CD4-positive, alpha-beta memory T cell (primary cell): ENCODE measurements around the gene GNB3. TPM values are rescaled to one million over a fixed set of nuclear protein-coding genes. Genes with fewer than 3 reads are reported as not detected.
A peak's percentile ranks its signal among the peaks of the same experiment; 100 is the strongest.

Experiments used
- CTCF ChIA-PET: fragments of 350-600 bp; sonication (Branson Sonifier 250); formaldehyde crosslinking; loops from one replicate; lab custom pipeline; 2021; ENCODE audit warnings: inconsistent platforms; ENCODE audit not compliant: partially characterized antibody; lab: Charles Lee
- POLR2A ChIA-PET: fragments of 350-600 bp; sonication (Branson Sonifier 250); formaldehyde crosslinking; loops from one replicate; lab custom pipeline; 2021; ENCODE audit not compliant: partially characterized antibody; lab: Charles Lee
- DNase-seq, 5 donors: peaks; one replicate each; pipeline versions ENCODE4 v3.0.0 to v3.0.0-alpha.2; 2020 to 2022; ENCODE audit warnings: mixed read lengths in 1 of 5
- H3K27ac ChIP-seq: one replicate; pipeline ENCODE4 v1.7.0; 2013; ENCODE audit warnings: low read depth, low read length
- H3K27me3 ChIP-seq: 2 replicates; pipeline ENCODE4 v1.7.0; 2013; ENCODE audit warnings: mild to moderate bottlenecking, low read length, moderate library complexity; ENCODE audit not compliant: insufficient read depth
- H3K36me3 ChIP-seq: 2 replicates; pipeline ENCODE4 v1.7.0; 2013; ENCODE audit warnings: mild to moderate bottlenecking, low read length, moderate library complexity; ENCODE audit not compliant: insufficient read depth
- H3K4me1 ChIP-seq: 2 replicates; pipeline ENCODE4 v1.7.0; 2013; ENCODE audit warnings: mild to moderate bottlenecking, low read length, moderate library complexity; ENCODE audit not compliant: insufficient read depth
- H3K4me3 ChIP-seq, 2 donors: one replicate each; pipeline ENCODE4 v1.7.0; 2013; ENCODE audit warnings: low read length in 2 of 2, mild to moderate bottlenecking in 1 of 2
- H3K9me3 ChIP-seq, 2 donors: one replicate each; pipeline ENCODE4 v1.7.0; 2013; ENCODE audit warnings: low read length in 2 of 2, control low read depth in 1 of 2; ENCODE audit not compliant: control insufficient read depth in 1 of 2
- H3K27ac Mint-ChIP-seq, 7 donors: one replicate each; pipeline ENCODE4 v1.8.0; 2020 to 2021; ENCODE audit warnings: mixed read lengths in 7 of 7, mild to moderate bottlenecking in 6 of 7, inconsistent platforms in 3 of 7, moderate library complexity in 3 of 7
- H3K27me3 Mint-ChIP-seq, 2 donors: one replicate each; pipeline ENCODE4 v1.8.0; 2020 to 2021; ENCODE audit warnings: mixed read lengths in 2 of 2
- H3K36me3 Mint-ChIP-seq, 2 donors: one replicate each; pipeline ENCODE4 v1.8.0; 2020 to 2021; ENCODE audit warnings: mixed read lengths in 2 of 2, inconsistent platforms in 1 of 2, mild to moderate bottlenecking in 1 of 2
- H3K4me1 Mint-ChIP-seq, 4 donors: one replicate each; pipeline ENCODE4 v1.8.0; 2020 to 2021; ENCODE audit warnings: mixed read lengths in 4 of 4, mild to moderate bottlenecking in 1 of 4
- H3K4me3 Mint-ChIP-seq, 8 donors: one replicate each; pipeline ENCODE4 v1.8.0; 2020 to 2021; ENCODE audit warnings: mixed read lengths in 8 of 8, mild to moderate bottlenecking in 7 of 8, moderate library complexity in 6 of 8, inconsistent platforms in 3 of 8
- H3K9me3 Mint-ChIP-seq, 8 donors: one replicate each; pipeline ENCODE4 v1.8.0; 2020 to 2021; ENCODE audit warnings: mixed read lengths in 8 of 8, mild to moderate bottlenecking in 5 of 8, inconsistent platforms in 3 of 8, moderate library complexity in 1 of 8
- intact Hi-C: fragments of 100-400 bp; cut with micrococcal nuclease; formaldehyde crosslinking; loops from one replicate; pipeline ENCODE4 v1.15.1; 2023
- polyA plus RNA-seq, 2 donors: library from polyadenylated mRNA; unstranded; fragments of 300-500 nt; fragmentation: Illumina TruSeq; gene quantifications; one replicate each; pipeline ENCODE4 v1.2.3, GENCODE V29; 2021
- total RNA-seq, 2 experiments: library from RNA; stranded (reverse); gene quantifications; one replicate each; pipeline ENCODE4 v1.2.3, GENCODE V29; 2021

The GNB3 gene
- total and polyA plus RNA-seq, 4 experiments from 2014 or later, result 5.1 to 5.2 TPM; not detected in 2

GRCh38 chr12:6830286-6830890 is 10.3 kb upstream of the GNB3 start:
- Mint-ChIP-seq H3K4me3 (peak overlapping the region in 7 of 8 donors; percentile 25 to 63 (median 48)), H3K27ac (peak overlapping the region in 1 of 7 donors; percentile 66), H3K4me1 (peaks cover 10 to 28% (median 17%) of the 10 kb centered on the region in 4 donors), H3K27me3 (peaks cover 8 to 20% of the 10 kb centered on the region in 2 donors), H3K36me3 (no peaks in the 10 kb centered on the region), H3K9me3 (no peaks in the 10 kb centered on the region)
- H3K27me3 ChIP-seq, result peaks cover 10% of the 10 kb centered on the region
- ChIA-PET CTCF (interaction anchor here (0.6 to 18.9 kb wide), 8 partner anchors 8 to 202 kb away, joined by 3 to 303 read pairs (median 7); partner anchors contain the start of genes CD4, LAG3, MLF2 and PTMS), POLR2A (interaction anchor here (0.8 to 3.6 kb wide), 5 partner anchors 10 to 107 kb away, joined by 3 to 19 read pairs (median 10); partner anchors contain the start of genes CD4, CDCA3, COPS7A and GNB3)
- no peaks in the 10 kb centered on the region for H3K36me3 ChIP-seq
- H3K9me3 ChIP-seq, result no peaks in the 10 kb centered on the region
- no peak overlapping the region for H3K27ac ChIP-seq
- intact Hi-C loops, result no loop called here
- H3K4me3 ChIP-seq, result no peak overlapping the region
- DNase-seq, result no peak
- H3K4me1 ChIP-seq, result peaks cover 26% of the 10 kb centered on the region

- H3K4me1 Mint-ChIP-seq, result peaks cover 8 to 23% (median 16%) of the 10 kb centered on the region in 4 donors
- H3K27ac Mint-ChIP-seq, result peak overlapping the region in 1 of 7 donors; percentile 50
- Histone ChIP-seq H3K27me3 (peaks cover 10% of the 10 kb centered on the region), H3K4me1 (peaks cover 24% of the 10 kb centered on the region), H3K27ac (no peak overlapping the region), H3K4me3 (no peak overlapping the region), H3K9me3 (no peaks in the 10 kb centered on the region), H3K36me3 (no peaks in the 10 kb centered on the region)
- peak overlapping the region in 3 of 8 donors; percentile 29 to 48 (median 47) for H3K4me3 Mint-ChIP-seq
- H3K36me3 Mint-ChIP-seq, result no peaks in the 10 kb centered on the region
- H3K27me3 Mint-ChIP-seq, result peaks cover 6 to 14% of the 10 kb centered on the region in 2 donors
- ChIA-PET CTCF (interaction anchor here (1.2 to 18.9 kb wide), 6 partner anchors 8 to 78 kb away, joined by 4 to 303 read pairs (median 32); partner anchors contain the start of genes CD4, GPR162, LAG3 and MLF2), POLR2A (no interaction called here)
- H3K9me3 Mint-ChIP-seq, result no peaks in the 10 kb centered on the region
- DNase-seq, result no peak
- intact Hi-C loops, result no loop called here
Measured at GRCh38 chr12:6830999-6831398, 9.7 kb upstream of the GNB3 start.

GRCh38 chr12:6831450-6831995 is 9.2 kb upstream of the GNB3 start:
- H3K4me1 ChIP-seq, result peaks cover 27% of the 10 kb centered on the region
- ChIA-PET CTCF (interaction anchor here (1.2 to 18.9 kb wide), 8 partner anchors 7 to 212 kb away, joined by 3 to 303 read pairs (median 7); partner anchors contain the start of genes CD4, GPR162, LAG3 and MLF2), POLR2A (no interaction called here)
- Mint-ChIP-seq H3K36me3 (no peaks in the 10 kb centered on the region), H3K4me3 (peak overlapping the region in 1 of 8 donors; percentile 43), H3K27ac (peak overlapping the region in 2 of 7 donors; percentile 36 to 50), H3K9me3 (no peaks in the 10 kb centered on the region), H3K4me1 (peaks cover 8 to 23% (median 16%) of the 10 kb centered on the region in 4 donors), H3K27me3 (peaks cover 5 to 14% of the 10 kb centered on the region in 2 donors)
- no peak overlapping the region for H3K27ac ChIP-seq
- no peak for DNase-seq
- intact Hi-C loops, result no loop called here
- H3K9me3 ChIP-seq, result no peaks in the 10 kb centered on the region
- peaks cover 10% of the 10 kb centered on the region for H3K27me3 ChIP-seq
- no peak overlapping the region for H3K4me3 ChIP-seq
- no peaks in the 10 kb centered on the region for H3K36me3 ChIP-seq

DNA sequence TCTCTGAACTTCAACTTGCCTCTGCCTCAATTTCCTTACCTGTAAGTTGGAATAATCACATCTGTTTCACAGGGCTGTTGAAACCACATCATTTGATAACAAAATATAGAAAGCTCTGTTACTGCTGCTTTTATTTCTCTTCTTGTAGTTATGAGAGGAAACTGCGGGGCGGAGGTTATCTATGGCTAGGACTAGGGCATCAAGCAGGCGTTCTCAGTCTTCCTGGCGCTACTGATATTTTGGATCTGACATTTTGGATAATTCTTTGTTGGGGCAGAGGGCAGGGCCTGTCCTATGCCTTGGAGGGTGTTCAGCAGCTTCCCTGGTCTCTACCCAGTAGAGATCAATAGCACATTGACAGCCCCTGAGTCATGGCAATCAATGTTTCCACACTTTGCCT is 8.6 kb upstream of the GNB3 start:
- H3K4me3 ChIP-seq, result no peak overlapping the region
- Mint-ChIP-seq H3K27ac (no peak overlapping the region), H3K4me3 (peak overlapping the region in 1 of 8 donors; percentile 43), H3K4me1 (peaks cover 8 to 23% (median 15%) of the 10 kb centered on the region in 4 donors), H3K9me3 (no peaks in the 10 kb centered on the region), H3K27me3 (peaks cover 3 to 14% of the 10 kb centered on the region in 2 donors), H3K36me3 (no peaks in the 10 kb centered on the region)
- intact Hi-C loops, result no loop called here
- H3K27ac ChIP-seq, result no peak overlapping the region
- ChIA-PET CTCF (interaction anchor here (1.0 to 18.9 kb wide), 8 partner anchors 9 to 213 kb away, joined by 3 to 303 read pairs (median 6); partner anchors contain the start of genes CD4, GPR162, LAG3 and MLF2), POLR2A (interaction anchor here (1.3 kb wide), 1 partner anchor 69 kb away, joined by 3 read pairs; no protein-coding TSS in a partner anchor)
- no peaks in the 10 kb centered on the region for H3K36me3 ChIP-seq
- no peaks in the 10 kb centered on the region for H3K9me3 ChIP-seq
- no peak for DNase-seq
- H3K27me3 ChIP-seq, result peaks cover 10% of the 10 kb centered on the region
- H3K4me1 ChIP-seq, result peaks cover 25% of the 10 kb centered on the region

- Histone ChIP-seq H3K36me3 (no peaks in the 10 kb centered on the region), H3K9me3 (no peaks in the 10 kb centered on the region), H3K27ac (no peak overlapping the region), H3K27me3 (peaks cover 8% of the 10 kb centered on the region), H3K4me3 (no peak overlapping the region), H3K4me1 (peaks cover 16% of the 10 kb centered on the region)
- peak overlapping the region in 1 of 8 donors; percentile 25 for H3K4me3 Mint-ChIP-seq
- H3K27ac Mint-ChIP-seq, result no peak overlapping the region
- POLR2A ChIA-PET, result interaction anchor here (1.2 to 1.8 kb wide), 3 partner anchors 10 to 70 kb away, joined by 3 to 7 read pairs (median 5); partner anchors contain the start of genes CDCA3 and USP5
- H3K9me3 Mint-ChIP-seq, result no peaks in the 10 kb centered on the region
- no peak for DNase-seq
- H3K27me3 Mint-ChIP-seq, result peaks cover 1 to 8% of the 10 kb centered on the region in 2 donors
- intact Hi-C loops, result no loop called here
- CTCF ChIA-PET, result interaction anchor here (1.0 to 18.9 kb wide), 12 partner anchors 9 to 353 kb away, joined by 3 to 303 read pairs (median 7); partner anchors contain the start of genes CD4, CDCA3, GPR162 and LAG3
- peaks cover 2 to 12% (median 7%) of the 10 kb centered on the region in 4 donors for H3K4me1 Mint-ChIP-seq
- no peaks in the 10 kb centered on the region for H3K36me3 Mint-ChIP-seq
Measured at GRCh38 chr12:6833189-6833890, 7.4 kb upstream of the GNB3 start.

DNA sequence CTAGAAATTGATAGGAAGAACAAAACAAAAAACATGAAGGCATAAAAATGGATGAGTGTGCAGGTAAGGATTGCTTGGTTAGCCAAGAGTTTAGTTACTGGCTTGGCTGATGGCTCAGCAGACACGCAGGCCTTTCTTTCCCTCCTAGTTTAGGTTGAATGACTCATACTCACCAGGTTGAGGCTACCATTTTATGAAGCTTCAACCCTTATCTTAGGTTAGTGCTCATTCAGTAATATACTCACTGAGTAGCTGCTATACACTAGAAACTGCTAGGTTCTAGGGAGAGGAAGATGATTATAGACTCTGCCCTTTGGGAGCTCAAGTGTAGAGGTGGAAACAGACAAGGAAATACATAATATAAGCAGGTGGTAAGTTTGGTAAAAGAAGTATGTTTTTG is 6.5 kb upstream of the GNB3 start:
- DNase-seq, result no peak
- intact Hi-C loops, result loop anchor here (2.0 kb wide), 1 partner anchor 17 kb away; the partner anchor contains the start of gene CDCA3
- no peak overlapping the region for H3K4me3 ChIP-seq
- H3K36me3 ChIP-seq, result no peaks in the 10 kb centered on the region
- Mint-ChIP-seq H3K4me1 (peaks cover 2 to 8% (median 4%) of the 10 kb centered on the region in 4 donors), H3K36me3 (no peaks in the 10 kb centered on the region), H3K27ac (no peak overlapping the region), H3K4me3 (no peak overlapping the region), H3K9me3 (no peaks in the 10 kb centered on the region), H3K27me3 (peaks cover 1 to 3% of the 10 kb centered on the region in 2 donors)
- CTCF ChIA-PET, result interaction anchor here (0.6 to 18.9 kb wide), 21 partner anchors 8 to 262 kb away, joined by 3 to 303 read pairs (median 6); partner anchors contain the start of genes CD4, CDCA3, GPR162 and LAG3
- peaks cover 7% of the 10 kb centered on the region for H3K27me3 ChIP-seq
- H3K9me3 ChIP-seq, result no peaks in the 10 kb centered on the region
- no peak overlapping the region for H3K27ac ChIP-seq
- POLR2A ChIA-PET, result interaction anchor here (0.7 to 3.1 kb wide), 5 partner anchors 11 to 208 kb away, joined by 3 to 20 read pairs (median 5); partner anchors contain the start of genes CDCA3, MLF2 and USP5
- H3K4me1 ChIP-seq, result peaks cover 14% of the 10 kb centered on the region
